Measurements from ENCODE around the gene GLCE. TPM values are rescaled to one million over a fixed set of nuclear protein-coding genes. Genes with fewer than 3 reads are reported as not detected.

The GLCE gene
- total RNA-seq, 1 donor from 2014 or later: 9.9 TPM

DNA sequence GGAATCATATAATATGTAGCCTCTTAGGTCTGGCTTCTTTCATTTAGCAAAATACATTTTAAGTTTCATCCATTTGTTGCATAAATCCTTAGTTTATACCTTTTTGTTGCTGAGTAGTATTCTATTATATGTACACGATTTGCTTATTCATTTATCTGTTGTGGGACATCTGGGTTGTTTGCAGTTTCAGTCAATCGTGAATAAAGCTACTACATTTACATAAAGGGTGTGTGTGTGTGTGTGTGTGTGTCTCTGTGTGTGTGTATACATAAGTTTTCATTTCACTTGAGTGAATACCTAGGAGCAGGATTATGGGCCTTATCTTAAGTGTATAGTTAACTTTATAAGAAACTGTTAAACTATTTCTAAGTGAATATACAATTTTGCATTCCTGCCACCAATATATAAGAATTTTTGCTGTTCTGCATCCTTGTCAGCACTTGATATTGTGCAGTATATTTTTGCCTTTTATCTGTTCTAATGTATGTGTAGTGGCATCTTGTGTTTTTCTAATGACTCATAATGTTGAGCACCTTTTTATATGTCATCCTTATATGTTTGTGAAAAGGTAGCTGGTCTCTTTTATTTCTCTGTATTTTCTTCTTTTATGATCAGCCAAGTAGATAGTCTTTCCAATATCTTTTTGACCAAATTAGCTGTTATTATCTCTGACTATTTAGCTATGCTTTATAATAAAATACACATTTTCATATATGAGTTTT lies 55.0 kb downstream of the GLCE start:
- H3K4me3 Mint-ChIP-seq (ENCODE audit: unreplicated experiment): no peak overlapping the region
- peaks cover 4% of the 10 kb centered on the region for H3K9me3 Mint-ChIP-seq (ENCODE audit: low read depth)
- H3K4me1 Mint-ChIP-seq (ENCODE audit: low read depth): peaks cover 2% of the 10 kb centered on the region
- H3K27me3 Mint-ChIP-seq (ENCODE audit: low read depth): no peaks in the 10 kb centered on the region
- DNase-seq (ENCODE audit: low spot score): no peak
- no peak for TF ChIP-seq CTCF (IDR thresholded peaks at IDR 0.05)
- no peak overlapping the region for H3K27ac Mint-ChIP-seq (ENCODE audit: unreplicated experiment)
- H3K36me3 Mint-ChIP-seq (ENCODE audit: low read depth): no peaks in the 10 kb centered on the region

GRCh38 chr15:69217381-69217780 lies 56.9 kb downstream of the GLCE start:
- no peak for TF ChIP-seq CTCF (IDR thresholded peaks at IDR 0.05)
- peaks cover 5% of the 10 kb centered on the region for H3K9me3 Mint-ChIP-seq (ENCODE audit: low read depth)
- no peaks in the 10 kb centered on the region for H3K27me3 Mint-ChIP-seq (ENCODE audit: low read depth)
- DNase-seq (ENCODE audit: low spot score): no peak
- H3K4me1 Mint-ChIP-seq (ENCODE audit: low read depth): no peaks in the 10 kb centered on the region
- H3K27ac Mint-ChIP-seq (ENCODE audit: unreplicated experiment): no peak overlapping the region
- no peaks in the 10 kb centered on the region for H3K36me3 Mint-ChIP-seq (ENCODE audit: low read depth)
- no peak overlapping the region for H3K4me3 Mint-ChIP-seq (ENCODE audit: unreplicated experiment)

DNA sequence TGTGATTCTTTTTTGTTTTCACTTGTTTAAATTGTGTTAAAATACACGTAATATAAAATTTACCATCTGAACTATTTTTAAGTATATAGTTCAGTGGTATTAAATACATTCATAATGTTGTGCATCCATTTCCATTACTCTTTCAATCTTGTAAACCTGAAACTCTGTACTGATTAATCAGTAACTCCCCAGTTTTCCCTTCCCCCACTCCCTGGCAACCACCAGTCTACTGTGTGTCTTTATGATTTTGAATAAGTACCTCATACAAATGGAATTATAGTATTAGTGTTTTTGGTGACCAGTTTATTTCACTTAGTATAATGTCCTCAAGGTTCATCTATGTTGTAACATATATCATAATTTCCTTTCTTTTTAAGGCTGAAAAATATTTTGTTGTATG lies 59.3 kb downstream of the GLCE start:
- peaks cover 17% of the 10 kb centered on the region for H3K9me3 Mint-ChIP-seq (ENCODE audit: low read depth)
- TF ChIP-seq CTCF (IDR thresholded peaks at IDR 0.05): no peak
- peaks cover 3% of the 10 kb centered on the region for H3K36me3 Mint-ChIP-seq (ENCODE audit: low read depth)
- H3K27me3 Mint-ChIP-seq (ENCODE audit: low read depth): no peaks in the 10 kb centered on the region
- H3K4me1 Mint-ChIP-seq (ENCODE audit: low read depth): no peaks in the 10 kb centered on the region
- no peak overlapping the region for H3K27ac Mint-ChIP-seq (ENCODE audit: unreplicated experiment)
- DNase-seq (ENCODE audit: low spot score): no peak
- H3K4me3 Mint-ChIP-seq (ENCODE audit: unreplicated experiment): no peak overlapping the region

GRCh38 chr15:69222002-69222474 lies 61.6 kb downstream of the GLCE start:
- Mint-ChIP-seq H3K27me3 (ENCODE audit: low read depth) (no peaks in the 10 kb centered on the region), H3K9me3 (ENCODE audit: low read depth) (peaks cover 17% of the 10 kb centered on the region), H3K4me1 (ENCODE audit: low read depth) (no peaks in the 10 kb centered on the region), H3K4me3 (ENCODE audit: unreplicated experiment) (no peak overlapping the region), H3K36me3 (ENCODE audit: low read depth) (peaks cover 3% of the 10 kb centered on the region), H3K27ac (ENCODE audit: unreplicated experiment) (no peak overlapping the region)
- TF ChIP-seq CTCF (IDR thresholded peaks at IDR 0.05): no peak
- no peak for DNase-seq (ENCODE audit: low spot score)

GRCh38 chr15:69223083-69223813 lies 62.8 kb downstream of the GLCE start:
- no peak overlapping the region for H3K4me3 Mint-ChIP-seq (ENCODE audit: unreplicated experiment)
- no peak for TF ChIP-seq CTCF (IDR thresholded peaks at IDR 0.05)
- no peaks in the 10 kb centered on the region for H3K4me1 Mint-ChIP-seq (ENCODE audit: low read depth)
- DNase-seq (ENCODE audit: low spot score): no peak
- peaks cover 3% of the 10 kb centered on the region for H3K36me3 Mint-ChIP-seq (ENCODE audit: low read depth)
- peaks cover 17% of the 10 kb centered on the region for H3K9me3 Mint-ChIP-seq (ENCODE audit: low read depth)
- H3K27ac Mint-ChIP-seq (ENCODE audit: unreplicated experiment): no peak overlapping the region
- no peaks in the 10 kb centered on the region for H3K27me3 Mint-ChIP-seq (ENCODE audit: low read depth)
